PC-9 (cell line): ENCODE data around the gene MOV10. TPM values are rescaled to one million over a fixed set of nuclear protein-coding genes. Genes with fewer than 3 reads are reported as not detected.

ENCODE experiments used
- BruUV-seq: library from RNA; stranded (reverse); fragments of 400-500 nt; replicated peaks from 2 replicates; lab custom pipeline; 2021; lab: Mats Ljungman, UMichigan
- CTCF ChIA-PET: fragments of 300-600 bp; sonication (Branson Sonifier 250); formaldehyde crosslinking; loops from one replicate; lab custom pipeline; 2022; ENCODE audit warnings: antibody characterized with exemption; lab: Charles Lee
- POLR2A ChIA-PET: fragments of 300-600 bp; sonication (Branson Sonifier 250); formaldehyde crosslinking; loops from one replicate; lab custom pipeline; 2022; ENCODE audit warnings: antibody characterized with exemption; ENCODE audit not compliant: unreplicated experiment; lab: Charles Lee
- DNase-seq, 2 experiments: peaks; one replicate each; pipeline versions ENCODE4 v3.0.0 to v3.0.0-alpha.2; 2015 to 2022; ENCODE audit warnings: mixed read lengths in 1 of 2
- H2AFZ ChIP-seq: fragments of 200-600 bp; sonication (generic); 2 replicates; pipeline ENCODE4 v1.8.1; 2017; ENCODE audit warnings: antibody characterized with exemption
- H3F3A ChIP-seq: fragments of 200-600 bp; sonication (generic); 2 replicates; pipeline ENCODE4 v1.8.1; 2017; ENCODE audit warnings: antibody characterized with exemption, mild to moderate bottlenecking, low read depth; ENCODE audit not compliant: insufficient read depth
- H3K27ac ChIP-seq: fragments of 200-600 bp; sonication (generic); 2 replicates; pipeline ENCODE4 v1.6.1; 2016; ENCODE audit warnings: mixed run types
- H3K27me3 ChIP-seq: fragments of 200-600 bp; sonication (generic); 2 replicates; pipeline ENCODE4 v1.6.1; 2016; ENCODE audit warnings: low read depth, mixed run types; ENCODE audit not compliant: insufficient read depth
- H3K36me3 ChIP-seq: fragments of 200-600 bp; sonication (generic); 2 replicates; pipeline ENCODE4 v1.6.1; 2016; ENCODE audit warnings: low read depth, mixed run types
- H3K4me1 ChIP-seq: fragments of 200-600 bp; sonication (generic); replicated peaks from 2 replicates; pipeline ENCODE4 v1.6.1; 2016; ENCODE audit warnings: mixed run types; ENCODE audit not compliant: insufficient read depth
- H3K4me2 ChIP-seq: fragments of 200-600 bp; sonication (generic); 2 replicates; pipeline ENCODE4 v1.6.1; 2017; ENCODE audit warnings: mixed run types
- H3K4me3 ChIP-seq: fragments of 200-600 bp; sonication (generic); 2 replicates; pipeline ENCODE4 v1.6.1; 2016; ENCODE audit warnings: mixed run types
- H3K79me2 ChIP-seq: fragments of 200-600 bp; sonication (generic); 2 replicates; pipeline ENCODE4 v1.6.1; 2017; ENCODE audit warnings: low read depth, mixed run types
- H3K9me2 ChIP-seq: fragments of 200-600 bp; sonication (generic); 2 replicates; pipeline ENCODE4 v1.8.1; 2017; ENCODE audit warnings: mild to moderate bottlenecking; ENCODE audit not compliant: insufficient read depth
- H3K9me3 ChIP-seq: fragments of 200-600 bp; sonication (generic); 2 replicates; pipeline ENCODE4 v1.8.1; 2016; ENCODE audit warnings: low read depth; ENCODE audit not compliant: insufficient read depth
- H4K20me1 ChIP-seq: fragments of 200-600 bp; sonication (generic); 2 replicates; pipeline ENCODE4 v1.8.1; 2017; ENCODE audit not compliant: insufficient read depth
- EZH2 ChIP-seq: fragments of 200-600 bp; sonication (generic); IDR thresholded peaks from 2 replicates; pipeline ENCODE4 v1.8.0; 2017; ENCODE audit warnings: antibody characterized with exemption, low read depth
- intact Hi-C: fragments of 100-400 bp; cut with micrococcal nuclease; formaldehyde crosslinking; loops from one replicate; pipeline ENCODE4 v1.10.0; 2022; ENCODE audit not compliant: unreplicated experiment
- total RNA-seq: library from RNA; stranded (reverse); gene quantifications from 2 replicates; pipeline ENCODE4 v1.2.3, GENCODE V29; 2021
- TF ChIP-seq, protein P1 (sequence below): fragments of 200-600 bp; sonication (generic); conservative IDR thresholded peaks from 2 replicates; pipeline ENCODE4 v1.6.1; 2017; ENCODE audit warnings: mixed run types, antibody characterized with exemption, mild to moderate bottlenecking, moderate library complexity

The MOV10 gene
- total RNA-seq, 1 experiment from 2014 or later: 73.7 TPM

DNA sequence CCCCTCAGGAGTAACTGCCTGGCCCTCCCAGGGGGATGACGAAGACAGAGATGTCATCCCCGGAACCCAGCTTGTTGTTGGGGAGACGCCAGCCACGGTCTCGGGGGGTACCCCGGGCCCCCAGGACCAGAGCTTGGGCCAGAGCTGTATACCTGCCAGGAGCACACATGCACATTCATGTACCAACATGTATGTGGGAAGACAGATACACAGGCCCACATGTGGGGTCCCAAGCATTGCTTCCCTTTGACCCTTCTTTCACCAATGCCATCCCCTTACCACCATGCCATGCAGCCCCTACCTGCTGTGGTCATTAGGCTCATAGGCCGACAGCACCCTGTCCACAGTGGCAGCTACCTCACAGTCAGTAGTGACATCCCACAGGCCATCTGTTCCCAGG lies 35.7 kb downstream of the MOV10 start:
- POLR2A ChIA-PET: no interaction called here
- TF ChIP-seq, protein P1, sequence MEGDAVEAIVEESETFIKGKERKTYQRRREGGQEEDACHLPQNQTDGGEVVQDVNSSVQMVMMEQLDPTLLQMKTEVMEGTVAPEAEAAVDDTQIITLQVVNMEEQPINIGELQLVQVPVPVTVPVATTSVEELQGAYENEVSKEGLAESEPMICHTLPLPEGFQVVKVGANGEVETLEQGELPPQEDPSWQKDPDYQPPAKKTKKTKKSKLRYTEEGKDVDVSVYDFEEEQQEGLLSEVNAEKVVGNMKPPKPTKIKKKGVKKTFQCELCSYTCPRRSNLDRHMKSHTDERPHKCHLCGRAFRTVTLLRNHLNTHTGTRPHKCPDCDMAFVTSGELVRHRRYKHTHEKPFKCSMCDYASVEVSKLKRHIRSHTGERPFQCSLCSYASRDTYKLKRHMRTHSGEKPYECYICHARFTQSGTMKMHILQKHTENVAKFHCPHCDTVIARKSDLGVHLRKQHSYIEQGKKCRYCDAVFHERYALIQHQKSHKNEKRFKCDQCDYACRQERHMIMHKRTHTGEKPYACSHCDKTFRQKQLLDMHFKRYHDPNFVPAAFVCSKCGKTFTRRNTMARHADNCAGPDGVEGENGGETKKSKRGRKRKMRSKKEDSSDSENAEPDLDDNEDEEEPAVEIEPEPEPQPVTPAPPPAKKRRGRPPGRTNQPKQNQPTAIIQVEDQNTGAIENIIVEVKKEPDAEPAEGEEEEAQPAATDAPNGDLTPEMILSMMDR: no peak
- TF ChIP-seq EZH2: no peak
- intact Hi-C loops: no loop called here

DNA sequence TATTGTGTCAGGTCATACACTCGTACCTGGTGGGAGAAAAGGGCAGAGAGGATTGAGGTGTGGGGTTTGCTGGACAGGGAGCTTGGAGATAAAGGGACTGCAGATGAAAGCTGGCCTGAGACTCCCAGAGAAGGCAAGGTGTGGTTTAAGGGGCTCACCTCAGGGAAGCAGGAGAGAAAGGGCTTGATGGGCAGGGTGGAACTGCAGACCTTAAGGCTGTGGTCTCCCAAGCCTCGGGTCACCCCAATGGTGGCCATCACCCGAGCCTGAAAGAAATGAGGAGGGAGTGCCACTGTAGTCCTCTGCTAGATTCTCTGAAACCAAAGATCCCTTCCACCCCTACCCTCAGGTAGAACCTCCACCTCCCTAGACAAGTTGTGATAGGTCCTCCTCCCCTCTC lies 36.1 kb downstream of the MOV10 start:
- BruUV-seq: no TSS peak
- Histone ChIP-seq H3K4me3 (no peak overlapping the region), H3K9me3 (no peaks in the 10 kb centered on the region), H4K20me1 (no peaks in the 10 kb centered on the region), H2AFZ (no peak overlapping the region), H3K4me2 (no peak overlapping the region), H3K9me2 (no peaks in the 10 kb centered on the region), H3K27me3 (no peaks in the 10 kb centered on the region), H3K27ac (no peak overlapping the region), H3K4me1 (peaks cover 25% of the 10 kb centered on the region), H3K79me2 (peaks cover 11% of the 10 kb centered on the region), H3K36me3 (no peaks in the 10 kb centered on the region), H3F3A (peaks cover 7% of the 10 kb centered on the region)
- DNase-seq: no peak
- intact Hi-C loops: no loop called here
- CTCF ChIA-PET: no interaction called here
- no peak for TF ChIP-seq EZH2
- TF ChIP-seq, protein P1: no peak
- POLR2A ChIA-PET: no interaction called here

More for the DNA sequence above, 35.7 kb downstream of the MOV10 start:
- H3K4me2 ChIP-seq: no peak overlapping the region
- no peak overlapping the region for H2AFZ ChIP-seq
- H3K27me3 ChIP-seq: no peaks in the 10 kb centered on the region
- CTCF ChIA-PET: no interaction called here
- H3K4me1 ChIP-seq: peaks cover 27% of the 10 kb centered on the region
- peaks cover 12% of the 10 kb centered on the region for H3K79me2 ChIP-seq
- H3F3A ChIP-seq: peaks cover 9% of the 10 kb centered on the region
- H4K20me1 ChIP-seq: no peaks in the 10 kb centered on the region
- no peaks in the 10 kb centered on the region for H3K9me3 ChIP-seq
- BruUV-seq: no TSS peak
- H3K9me2 ChIP-seq: no peaks in the 10 kb centered on the region
- H3K4me3 ChIP-seq: no peak overlapping the region
- no peaks in the 10 kb centered on the region for H3K36me3 ChIP-seq
- no peak for DNase-seq
- no peak overlapping the region for H3K27ac ChIP-seq

DNA sequence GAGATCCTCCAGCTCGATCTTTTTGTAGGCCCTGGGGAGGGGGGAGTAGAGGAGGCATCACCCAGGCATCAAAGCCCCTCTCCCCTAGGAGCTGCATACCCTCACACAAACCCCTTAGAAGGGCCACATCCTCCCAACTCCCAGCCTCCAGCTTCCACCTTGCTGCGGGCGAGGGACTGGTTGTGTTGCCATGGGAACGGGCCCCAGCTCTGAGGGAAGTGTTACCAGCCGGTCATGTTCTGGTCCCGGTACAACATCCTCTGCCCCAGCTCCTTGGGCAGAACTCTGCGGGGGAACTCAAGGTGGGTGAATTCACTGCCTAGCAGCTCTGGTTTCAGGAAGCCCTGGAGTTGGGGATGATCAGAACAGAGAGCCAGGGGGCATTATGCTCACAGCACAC lies 36.6 kb downstream of the MOV10 start:
- Histone ChIP-seq H3K79me2 (peaks cover 7% of the 10 kb centered on the region), H3K4me2 (no peak overlapping the region), H3K27ac (no peak overlapping the region), H3K27me3 (no peaks in the 10 kb centered on the region), H3K9me3 (no peaks in the 10 kb centered on the region), H3K4me1 (peaks cover 25% of the 10 kb centered on the region), H3K9me2 (no peaks in the 10 kb centered on the region), H3K4me3 (no peak overlapping the region), H3K36me3 (no peaks in the 10 kb centered on the region), H2AFZ (no peak overlapping the region), H4K20me1 (no peaks in the 10 kb centered on the region), H3F3A (peaks cover 7% of the 10 kb centered on the region)
- ChIA-PET POLR2A (no interaction called here), CTCF (no interaction called here)
- no peak for DNase-seq
- no TSS peak for BruUV-seq
- no peak for TF ChIP-seq EZH2
- TF ChIP-seq, protein P1: no peak
- intact Hi-C loops: no loop called here
